GM18867 (cell line): ENCODE results near the gene PRRX1.

Experiments
- ATAC-seq: cut with Tn5 transposase; IDR thresholded peaks from one replicate; pipeline ENCODE4 v1.9.1; 2021; ENCODE audit warnings: mild to moderate bottlenecking, moderate library complexity; ENCODE audit not compliant: unreplicated experiment

Gene PRRX1

DNA sequence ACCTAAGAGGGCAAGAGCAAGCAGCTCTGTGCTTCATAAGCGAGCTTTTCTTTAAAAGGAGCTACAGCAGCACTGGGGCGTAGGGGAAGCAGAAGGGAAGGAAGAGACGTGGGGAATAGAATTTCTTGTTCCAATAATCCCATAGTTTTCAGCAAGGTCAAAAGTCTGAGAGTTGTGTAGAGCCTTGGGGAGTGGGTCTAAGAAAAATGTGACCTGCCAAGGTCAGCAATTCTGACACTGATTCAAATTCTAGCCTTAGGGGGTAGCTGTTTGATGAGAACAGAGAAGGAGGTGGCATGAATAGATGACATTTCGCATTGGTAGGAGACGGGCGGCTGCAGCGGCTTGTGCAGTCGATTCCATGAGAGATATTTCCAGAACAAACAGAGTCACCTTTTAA lies 22.4 kb downstream of the PRRX1 start:
- ATAC-seq = no peak

DNA sequence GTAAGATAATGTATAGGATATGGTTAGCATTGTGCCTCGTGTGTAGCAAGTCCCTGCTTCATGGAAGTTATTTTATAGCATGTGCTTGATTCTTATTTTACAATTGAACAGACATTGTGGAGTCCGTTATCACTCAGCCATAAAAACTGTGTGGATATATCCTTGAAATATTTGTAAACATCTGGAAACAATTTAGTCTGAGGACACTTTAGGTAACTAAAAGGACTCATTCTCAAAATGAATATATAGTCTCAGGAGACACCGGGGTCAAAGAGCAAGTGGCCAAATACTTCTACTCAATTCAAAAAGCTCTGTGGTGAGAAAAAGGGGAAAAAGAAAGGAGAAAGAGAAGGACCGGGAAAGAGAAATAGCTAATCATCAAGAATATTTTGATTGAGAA lies 23.7 kb downstream of the PRRX1 start:
- no peak for ATAC-seq

DNA sequence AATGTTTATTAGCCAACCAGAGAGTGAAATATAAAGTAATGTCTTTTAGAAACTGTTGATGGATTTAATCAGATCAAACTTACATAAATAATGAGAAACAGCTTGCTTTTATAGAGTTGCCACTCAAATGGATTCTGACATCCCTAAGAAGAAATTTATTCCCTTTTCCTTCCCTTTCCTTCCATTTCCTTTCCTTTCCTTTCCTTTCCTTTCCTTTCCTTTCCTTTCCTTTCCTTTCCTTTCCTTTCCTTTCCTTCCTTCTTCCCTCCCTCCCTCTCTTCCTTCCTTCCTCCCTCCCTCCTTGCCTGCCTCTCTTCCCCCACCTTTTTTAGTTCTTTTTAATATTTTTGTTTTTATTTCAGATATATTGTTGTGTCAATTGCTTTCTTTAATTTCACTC lies 27.3 kb downstream of the PRRX1 start:
- no peak for ATAC-seq

DNA sequence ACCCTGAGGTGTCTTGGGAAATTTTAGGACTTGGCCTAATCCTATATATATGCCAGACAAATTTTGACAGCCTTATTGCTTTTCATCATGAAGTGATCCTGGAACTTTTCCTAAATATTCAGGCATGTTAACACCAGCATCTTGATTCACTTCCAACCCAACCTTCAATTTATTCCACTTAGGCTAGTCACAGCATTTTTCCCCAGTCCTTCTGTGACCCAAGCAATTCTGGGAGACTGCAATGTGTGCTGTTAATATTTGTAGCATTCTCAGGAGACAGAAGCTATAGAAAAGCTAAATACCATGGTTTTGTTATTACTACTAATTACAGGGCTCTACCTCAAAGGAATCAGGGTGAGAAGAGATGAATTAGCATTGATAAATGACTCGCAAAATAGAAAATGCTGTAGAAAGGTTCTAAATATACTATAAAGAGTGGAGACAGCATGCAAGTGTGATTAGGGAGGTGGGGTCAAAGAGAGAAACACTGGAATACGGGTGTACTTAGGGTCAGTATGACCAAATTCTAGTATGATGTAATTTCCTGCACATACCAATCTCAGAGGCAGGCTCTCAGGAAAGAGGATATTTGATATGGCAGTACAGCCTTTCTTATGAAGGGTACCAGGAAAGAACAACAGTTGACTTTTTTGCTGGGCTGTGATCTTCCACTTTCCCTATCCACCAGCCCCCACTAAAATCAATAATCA lies 29.1 kb downstream of the PRRX1 start:
- ATAC-seq = no peak

DNA sequence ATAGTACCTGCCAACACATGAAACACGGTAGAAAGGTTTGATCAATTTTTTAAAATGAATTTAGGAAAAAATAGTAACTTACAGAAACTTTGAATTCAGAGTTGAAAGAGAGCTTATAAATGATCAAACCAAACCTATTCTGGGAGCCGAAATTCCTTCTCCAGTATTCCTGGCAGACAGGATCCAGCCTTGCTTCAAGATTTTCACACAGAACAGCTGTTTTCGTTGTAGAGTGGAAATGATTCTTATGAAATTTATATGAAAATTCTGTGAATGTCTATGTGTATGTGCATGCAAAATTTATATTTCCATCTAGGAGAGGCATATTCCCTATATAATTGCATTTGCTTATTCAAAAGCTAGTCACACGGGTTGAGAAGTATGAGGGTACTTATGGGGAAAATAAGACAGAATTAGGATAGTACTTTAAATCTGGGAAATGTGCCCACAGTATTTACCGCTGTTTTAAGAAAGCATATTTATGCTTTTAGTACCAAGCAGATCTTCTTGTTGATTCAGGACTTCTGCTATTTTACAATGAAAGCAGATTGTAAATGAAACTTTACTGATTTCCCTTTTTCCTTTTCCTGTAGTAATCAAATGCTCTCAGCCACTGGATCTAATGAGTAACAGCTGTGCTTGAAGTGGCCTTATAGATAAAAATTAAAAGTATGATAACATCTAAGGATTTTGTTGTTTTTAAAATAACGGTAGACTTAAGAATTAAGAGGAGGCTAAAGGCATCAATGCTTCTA lies 30.4 kb downstream of the PRRX1 start:
- ATAC-seq = no peak

DNA sequence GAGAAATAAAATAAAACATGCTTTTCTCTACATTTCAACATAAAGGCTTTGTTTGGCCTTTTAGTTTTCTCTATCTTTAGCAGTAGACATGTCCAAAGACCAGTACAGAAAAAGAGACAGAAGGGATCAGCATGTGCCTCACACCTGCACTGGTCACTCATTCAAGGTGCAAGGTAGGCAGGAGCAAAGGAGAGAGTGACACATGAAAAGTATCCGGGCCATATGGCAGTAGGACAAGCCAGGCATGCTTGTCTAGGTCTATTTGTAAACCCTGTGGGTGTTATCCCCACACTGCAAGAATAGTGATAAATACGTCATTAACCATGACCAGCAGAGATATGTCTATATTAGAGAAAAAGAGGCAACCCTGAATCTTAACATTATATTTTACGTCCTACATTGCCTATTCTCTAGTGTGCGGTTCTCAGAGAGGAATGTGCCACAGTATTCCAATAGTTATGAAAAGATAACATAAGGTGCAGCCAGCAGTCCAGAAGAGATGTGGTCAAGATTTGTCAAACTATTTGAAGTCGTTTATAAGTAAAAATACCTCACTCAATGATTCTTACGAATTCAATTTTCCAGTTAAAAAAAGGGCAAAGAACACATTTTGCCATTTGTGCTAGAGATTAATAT lies 32.1 kb downstream of the PRRX1 start:
- ATAC-seq = no peak

DNA sequence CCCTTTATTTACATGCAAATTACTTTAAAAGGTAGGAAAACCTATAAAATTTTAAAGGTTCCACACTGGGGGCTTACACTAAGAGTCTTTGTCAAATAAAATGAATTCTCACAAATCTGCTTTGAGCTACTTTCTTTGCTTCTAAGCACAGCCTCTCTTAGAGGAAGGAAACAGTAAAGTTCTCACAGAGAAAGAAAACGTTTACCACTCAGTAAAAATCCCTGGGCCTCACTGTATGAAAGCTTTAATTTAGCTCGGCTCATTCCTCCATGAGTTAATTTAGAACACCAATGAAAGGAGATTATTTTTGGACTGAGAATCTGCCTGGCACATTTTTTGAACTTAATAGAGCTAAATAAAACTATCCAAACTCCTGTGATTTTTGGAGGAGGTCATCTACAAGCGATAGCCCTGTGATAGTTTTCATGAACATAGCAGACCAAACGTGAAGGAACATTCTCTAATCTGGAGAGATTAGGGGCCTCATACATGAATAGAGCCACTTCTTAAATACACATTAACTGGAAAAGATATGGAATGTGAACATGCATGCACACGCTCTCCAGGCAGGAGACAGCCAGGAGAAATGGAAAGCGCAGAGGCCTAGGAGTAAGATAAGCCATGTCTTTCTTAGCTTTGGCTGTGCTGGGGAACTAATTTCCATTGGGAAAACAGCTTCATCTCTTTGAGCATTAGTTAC lies 32.8 kb downstream of the PRRX1 start:
- no peak for ATAC-seq

DNA sequence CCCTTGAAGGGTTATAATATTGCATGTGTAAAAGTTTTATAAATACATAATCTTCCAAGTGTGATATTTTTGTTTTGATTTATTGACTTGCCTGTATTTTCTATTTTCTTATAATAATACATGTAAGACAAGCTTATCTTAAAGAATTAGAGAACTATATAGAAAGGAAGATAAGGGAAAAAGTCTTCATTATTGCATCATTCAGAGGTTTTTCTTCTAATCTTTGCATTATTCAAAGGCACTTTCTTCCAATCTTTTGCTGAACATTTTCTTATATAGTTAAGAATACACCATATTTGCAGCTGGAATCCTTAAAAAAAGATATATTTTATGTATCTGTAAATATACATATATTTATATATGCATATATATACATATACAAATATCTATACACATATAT lies 33.4 kb downstream of the PRRX1 start:
- ATAC-seq = no peak

DNA sequence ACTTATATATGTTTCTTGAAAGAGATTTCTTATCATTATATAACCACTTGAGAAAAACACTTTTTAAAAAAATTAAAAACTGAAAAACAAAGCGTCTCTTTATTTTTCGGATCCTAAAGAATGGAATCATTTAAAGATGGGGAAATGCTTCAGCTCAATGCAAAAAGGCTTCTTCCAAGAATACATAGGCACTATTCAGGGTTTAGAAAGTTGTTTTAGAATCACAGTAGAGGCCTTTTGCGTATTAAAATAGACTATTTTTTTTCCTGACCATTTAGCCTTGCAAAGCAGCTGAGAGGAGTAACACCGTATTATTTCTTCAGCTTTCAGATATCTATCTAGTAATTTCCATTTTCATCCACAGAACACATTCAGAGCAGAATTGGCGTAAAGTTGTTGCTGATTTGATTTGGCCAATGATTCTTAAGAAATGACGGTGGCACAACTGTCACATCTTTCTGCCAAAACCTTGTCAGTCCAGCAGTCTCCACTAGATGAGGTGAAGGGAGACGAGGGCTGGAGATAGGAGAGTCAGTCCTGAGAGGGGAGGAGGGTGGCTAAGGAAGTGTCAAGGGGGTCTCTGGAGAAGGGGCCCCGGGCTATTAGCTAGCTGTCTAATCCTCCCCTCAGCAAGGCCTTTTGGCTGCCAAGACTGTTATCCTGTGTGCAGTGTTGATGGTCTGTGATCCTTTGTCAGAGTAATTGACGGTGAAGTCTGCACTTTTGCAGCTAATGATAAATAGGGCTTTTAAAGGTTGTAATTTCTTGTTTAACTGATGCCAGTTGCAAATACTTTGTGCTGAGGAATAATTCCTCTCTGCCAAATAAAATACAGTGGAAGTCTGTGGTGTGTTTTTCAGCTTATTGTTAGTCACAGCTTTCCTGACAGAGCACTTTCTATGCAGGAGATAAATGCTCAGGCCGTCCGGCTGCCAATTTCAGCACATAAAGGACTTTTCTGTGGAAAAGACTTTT lies 34.7 kb downstream of the PRRX1 start:
- ATAC-seq = no peak

DNA sequence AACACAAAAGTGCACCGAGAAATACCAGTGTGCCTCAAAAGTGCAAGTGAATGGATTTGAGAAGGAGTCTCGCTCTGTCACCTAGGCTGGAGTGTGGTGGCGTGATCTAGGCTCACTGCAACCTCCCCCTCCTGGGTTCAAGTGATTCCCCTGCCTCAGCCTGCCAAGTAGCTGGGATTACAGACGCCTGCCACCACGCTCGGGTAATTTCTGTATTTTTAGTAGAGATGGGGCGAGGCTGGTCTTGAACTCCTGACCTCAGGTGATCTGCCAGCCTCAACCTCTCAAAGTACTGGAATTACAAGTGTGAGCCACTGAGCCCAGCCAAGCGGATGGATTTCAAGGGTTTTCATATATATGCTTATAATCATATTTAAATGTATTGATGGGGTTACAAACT lies 35.8 kb downstream of the PRRX1 start:
- ATAC-seq = no peak

DNA sequence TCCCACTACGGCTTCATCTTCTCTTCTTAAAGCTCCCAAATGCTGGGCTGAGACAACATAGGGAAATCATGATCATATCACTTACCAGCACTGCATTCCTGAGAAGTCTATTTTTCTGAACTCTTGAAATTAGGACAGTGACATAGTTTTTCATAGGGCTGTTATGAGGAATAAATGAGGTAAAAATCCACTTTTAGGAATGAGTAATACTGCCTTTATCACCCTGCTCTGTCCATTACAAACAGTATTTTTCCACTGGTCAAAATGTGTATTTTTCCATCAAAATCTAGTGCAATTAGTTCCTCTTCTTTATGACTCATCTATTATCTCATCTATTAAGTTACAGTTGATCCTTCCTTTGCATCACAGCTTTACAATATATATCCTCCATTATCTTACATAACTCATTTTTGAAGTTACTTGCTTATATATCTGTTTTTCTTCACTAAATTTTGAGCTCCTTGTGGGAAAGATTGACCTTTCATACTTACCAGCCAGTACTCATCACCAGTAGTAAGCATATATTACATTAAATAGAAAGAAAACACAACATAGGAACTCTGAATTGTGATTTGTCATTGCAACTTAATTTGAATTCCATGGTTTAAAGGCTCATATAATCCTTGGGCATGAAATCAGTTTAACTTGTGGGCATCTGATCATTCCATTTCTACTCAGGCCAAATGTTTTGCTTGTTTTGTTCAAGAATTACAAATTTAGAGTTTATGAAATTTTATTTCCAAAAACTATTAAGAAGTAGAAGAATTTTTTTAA lies 37.1 kb downstream of the PRRX1 start:
- no peak for ATAC-seq

DNA sequence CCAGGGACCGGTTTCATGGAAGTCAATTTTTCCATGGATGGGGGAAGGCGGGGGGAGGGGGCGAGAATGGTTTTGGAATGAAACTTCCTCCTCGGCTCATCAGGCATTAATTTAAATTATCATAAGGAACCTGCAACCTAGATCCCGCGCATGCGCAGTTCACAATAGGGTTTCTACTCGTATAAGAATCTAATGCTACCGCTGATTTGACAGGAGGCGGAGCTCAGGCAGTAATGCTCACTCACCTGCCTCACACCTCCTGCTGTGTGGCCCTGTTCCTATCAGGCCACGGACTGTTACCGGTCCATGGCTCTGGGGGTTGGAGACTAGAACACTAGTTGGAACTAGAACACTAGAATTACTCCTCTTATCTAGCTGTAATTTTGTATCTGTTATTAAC lies 38.0 kb downstream of the PRRX1 start:
- ATAC-seq = no peak

DNA sequence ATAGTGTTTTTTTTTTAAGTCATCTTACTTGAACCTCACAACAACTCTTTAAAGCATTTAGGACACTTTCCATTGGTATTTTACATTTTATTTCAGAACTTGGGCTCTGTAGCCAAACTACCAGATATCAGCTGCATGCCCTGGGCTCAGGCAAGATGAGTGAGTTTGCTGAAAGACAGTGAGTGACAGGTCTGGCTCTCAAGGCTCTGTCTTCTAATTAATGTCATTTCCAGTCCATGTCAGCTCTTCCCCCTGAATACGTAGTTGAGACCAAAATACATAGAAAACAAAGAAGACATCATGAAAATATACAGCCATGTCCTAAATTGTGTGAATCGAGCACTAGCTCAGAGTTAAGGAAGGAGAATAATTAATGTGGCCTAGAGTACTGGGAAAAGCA lies 39.7 kb downstream of the PRRX1 start:
- ATAC-seq = no peak

DNA sequence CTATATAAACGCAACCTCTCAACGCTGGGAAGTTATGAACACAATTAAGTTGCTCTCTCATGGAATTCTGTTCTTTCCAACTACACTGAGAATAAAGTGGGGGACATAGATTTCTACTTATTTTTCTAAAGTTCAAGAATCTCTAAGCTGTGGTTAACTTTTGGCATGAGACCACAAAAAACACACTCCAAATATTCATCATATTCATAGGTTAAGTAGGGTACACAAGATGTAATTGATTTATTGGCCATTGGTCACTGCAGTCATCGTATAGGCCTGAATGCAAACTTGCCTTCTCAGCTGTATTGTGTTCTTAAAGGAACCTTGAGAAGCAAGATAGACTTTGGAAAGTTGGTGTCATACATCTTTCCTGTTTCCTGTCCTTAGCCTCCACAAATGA lies 40.3 kb downstream of the PRRX1 start:
- ATAC-seq = no peak

DNA sequence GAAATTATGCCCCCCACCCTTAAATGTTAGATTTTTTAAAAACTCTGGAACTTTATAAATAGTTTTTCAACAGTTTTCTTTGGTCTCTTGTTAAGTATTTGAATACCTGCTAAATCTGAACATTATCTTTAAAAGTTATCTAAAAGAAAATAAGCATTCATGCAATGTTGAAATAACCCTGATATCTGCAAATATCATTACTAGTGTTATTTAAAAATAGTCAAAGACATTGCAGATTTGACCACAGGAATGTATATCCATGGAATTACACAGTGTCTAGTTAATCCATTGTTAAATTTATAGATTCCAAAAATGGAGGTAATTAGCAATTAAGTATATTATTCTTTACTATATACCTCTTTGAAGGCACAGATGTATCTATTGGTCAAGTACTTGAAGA lies 42.0 kb downstream of the PRRX1 start:
- no peak for ATAC-seq

DNA sequence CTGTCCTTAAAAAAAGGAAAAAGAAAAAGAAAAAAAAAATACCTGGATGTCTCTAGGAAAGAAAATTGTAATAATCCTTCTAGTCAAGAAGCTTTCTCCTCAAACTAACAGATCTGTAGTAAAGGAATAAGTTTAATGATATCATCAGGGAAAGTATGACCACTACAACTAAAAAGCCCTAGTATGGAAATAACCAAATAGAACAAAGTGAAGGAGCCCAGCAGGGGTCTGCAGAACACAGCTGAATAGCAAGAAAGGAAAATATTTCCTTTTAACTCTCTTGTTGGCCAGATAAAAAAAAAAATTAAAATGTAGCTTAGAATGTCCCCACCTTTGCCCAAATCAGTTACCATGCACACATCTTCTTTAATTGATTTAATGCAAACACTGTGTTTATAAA lies 43.2 kb downstream of the PRRX1 start:
- ATAC-seq = no peak

DNA sequence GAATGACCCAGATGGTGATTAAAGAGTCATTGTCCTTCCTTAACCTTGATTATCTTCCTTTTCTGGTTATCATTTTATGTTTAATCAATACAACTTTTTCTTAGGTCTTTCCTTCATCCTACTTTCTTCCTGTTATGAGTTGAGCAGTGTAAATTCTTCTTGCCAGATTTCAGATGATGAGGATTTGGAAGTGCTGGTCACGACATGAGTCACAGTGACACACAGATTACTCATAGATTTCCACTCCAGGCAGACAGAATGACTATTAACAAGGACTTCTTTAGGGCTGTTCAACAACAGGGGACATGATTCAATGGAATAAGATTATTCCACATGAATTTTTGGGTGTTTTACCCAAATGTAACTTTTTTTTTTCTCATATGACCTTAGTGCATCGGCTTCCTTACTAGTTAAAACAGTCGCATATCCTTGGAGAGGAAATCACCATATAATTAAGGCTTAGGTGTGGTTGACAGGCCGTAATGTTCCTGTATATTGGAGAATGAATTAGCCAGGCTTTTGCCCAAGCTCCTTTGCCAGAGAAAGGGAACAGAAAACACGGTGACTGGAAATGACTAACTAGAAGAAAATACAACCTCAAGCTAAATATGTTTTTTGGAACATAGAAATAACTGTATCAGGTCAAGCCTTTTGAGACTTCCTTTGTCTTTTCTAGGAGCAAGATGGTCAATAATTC lies 44.2 kb downstream of the PRRX1 start:
- no peak for ATAC-seq

DNA sequence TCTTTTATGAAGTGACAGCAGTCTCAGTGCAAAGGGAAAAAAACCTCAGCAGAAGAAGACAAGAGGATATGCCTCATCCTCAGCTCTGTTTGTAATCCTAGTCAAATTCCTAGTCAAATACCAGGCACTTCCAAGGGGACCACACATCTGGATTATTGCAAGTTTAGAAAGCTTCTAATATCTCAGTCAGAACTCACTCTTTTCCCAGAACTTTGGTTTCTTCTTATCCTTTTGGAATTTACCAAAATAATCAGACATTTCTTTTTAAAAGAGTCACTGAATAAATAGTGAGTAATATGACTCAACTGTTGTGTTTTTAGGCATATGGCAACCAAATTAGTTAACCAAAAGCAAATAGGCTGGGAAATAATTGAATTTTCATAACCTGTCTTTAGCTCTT lies 47.8 kb downstream of the PRRX1 start:
- no peak for ATAC-seq

DNA sequence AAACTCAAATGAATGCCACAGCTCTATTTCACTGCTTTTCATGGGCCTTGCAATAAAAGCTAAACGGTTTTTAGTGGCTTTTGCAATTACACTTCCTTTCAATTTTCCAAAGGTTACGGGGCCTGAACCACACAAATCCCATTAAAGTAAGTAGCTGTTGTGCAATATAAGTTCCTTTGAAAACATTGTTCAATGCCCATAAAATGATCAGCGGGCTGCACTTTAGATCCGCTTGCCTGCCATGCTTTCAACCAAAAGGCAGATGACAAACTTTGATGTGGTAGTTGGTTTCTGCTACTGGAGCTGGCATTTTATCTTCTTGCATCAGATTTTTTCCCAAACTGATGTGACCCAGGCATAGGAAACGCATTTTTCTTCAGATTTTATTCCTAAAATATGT lies 50.2 kb downstream of the PRRX1 start:
- no peak for ATAC-seq
